EH (cell line): ENCODE measurements around the gene SLC13A5.
"Not testable (repeated sequence)": the region's sequence is repeated elsewhere in the genome, so short reads cannot be mapped to it uniquely, and the experiment has no call there.

Experiments used
- DNase-seq: peaks from one replicate; pipeline ENCODE4 v3.0.0-alpha.2; 2015; ENCODE audit warnings: low read depth

SLC13A5 gene

DNA sequence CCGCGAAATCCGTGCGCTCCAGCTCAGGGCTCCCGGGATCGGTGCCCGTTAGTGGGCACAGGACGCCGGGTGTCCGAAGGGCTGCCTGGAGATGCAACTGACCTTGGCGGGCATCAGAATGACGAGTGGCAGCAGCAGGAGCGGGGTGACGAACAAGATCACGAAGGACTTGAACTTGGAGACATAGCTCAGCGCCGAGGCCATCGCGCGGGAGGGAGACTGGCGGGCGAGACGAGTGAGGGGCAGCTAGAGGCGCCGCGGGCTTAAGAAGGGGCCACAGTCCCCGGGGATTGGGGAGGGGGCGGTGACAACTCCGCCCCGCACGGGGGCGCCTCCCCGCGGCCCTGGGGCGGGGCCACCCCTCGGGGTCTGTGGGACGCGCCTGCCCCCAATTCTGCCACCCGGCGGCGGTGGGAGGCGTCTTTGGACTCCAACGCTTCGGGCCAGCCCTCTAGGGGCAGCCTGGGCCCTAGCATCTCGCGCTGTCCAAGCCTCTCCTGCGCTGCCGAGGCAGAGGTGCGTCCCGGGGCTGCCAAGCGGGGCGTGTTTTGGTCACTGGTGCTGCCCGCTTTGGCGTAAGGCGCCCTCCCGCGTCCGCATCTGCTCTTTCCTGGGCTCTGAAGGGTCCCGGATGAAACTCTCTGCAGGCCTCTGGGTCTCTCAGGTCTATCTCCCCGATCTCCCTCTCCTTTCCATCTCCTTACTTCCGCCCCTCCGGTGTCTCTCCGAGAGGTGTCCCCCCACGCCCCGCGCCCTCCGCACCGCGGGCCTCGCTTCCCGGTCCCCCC lies at the start of gene SLC13A5:
SLC13A5 (minus strand) TSS at position 240 of the 788 bp plus-strand sequence; CDS start at position 204, 36 bp downstream.
- DNase-seq: peak; percentile 30

DNA sequence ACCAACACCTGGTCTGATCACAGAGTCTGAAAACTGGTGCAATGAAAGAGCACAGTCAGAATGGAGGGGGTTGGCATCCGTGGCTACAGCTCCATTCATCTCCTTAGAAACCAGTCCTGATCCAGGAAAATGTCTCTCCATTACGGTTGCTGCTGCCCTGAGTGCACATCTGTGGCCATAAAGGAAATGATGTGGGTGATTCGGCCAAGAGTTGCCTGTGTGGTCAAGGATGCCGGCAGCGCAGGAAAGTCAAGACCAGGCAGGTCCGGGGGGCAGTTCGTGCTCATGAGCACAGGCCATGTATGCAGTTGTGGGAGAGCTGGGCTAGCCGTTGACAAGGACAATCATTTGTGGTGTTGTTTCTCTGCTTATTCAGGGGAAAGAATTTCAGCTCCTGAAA lies 48.6 kb upstream of the SLC13A5 start:
- no peak for DNase-seq

DNA sequence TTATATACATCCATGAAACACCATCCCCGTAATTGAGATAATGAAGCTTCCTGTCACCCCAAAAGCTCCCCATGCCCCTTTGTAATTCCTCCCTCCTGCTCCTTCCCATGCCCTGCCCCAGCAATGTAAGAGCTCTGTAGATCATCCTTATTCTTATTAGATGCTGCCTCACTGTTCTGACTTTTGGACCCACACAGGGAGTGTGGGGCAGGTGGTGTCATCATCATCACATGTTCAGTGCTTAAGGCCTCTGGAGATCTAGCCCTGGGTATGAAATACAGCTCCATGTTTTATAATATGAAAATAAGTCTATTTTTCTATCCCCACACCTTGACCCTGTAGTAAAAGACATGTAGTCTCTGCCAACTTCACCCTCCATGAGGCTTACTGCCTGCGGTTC lies 44.6 kb upstream of the SLC13A5 start:
- DNase-seq: no peak

DNA sequence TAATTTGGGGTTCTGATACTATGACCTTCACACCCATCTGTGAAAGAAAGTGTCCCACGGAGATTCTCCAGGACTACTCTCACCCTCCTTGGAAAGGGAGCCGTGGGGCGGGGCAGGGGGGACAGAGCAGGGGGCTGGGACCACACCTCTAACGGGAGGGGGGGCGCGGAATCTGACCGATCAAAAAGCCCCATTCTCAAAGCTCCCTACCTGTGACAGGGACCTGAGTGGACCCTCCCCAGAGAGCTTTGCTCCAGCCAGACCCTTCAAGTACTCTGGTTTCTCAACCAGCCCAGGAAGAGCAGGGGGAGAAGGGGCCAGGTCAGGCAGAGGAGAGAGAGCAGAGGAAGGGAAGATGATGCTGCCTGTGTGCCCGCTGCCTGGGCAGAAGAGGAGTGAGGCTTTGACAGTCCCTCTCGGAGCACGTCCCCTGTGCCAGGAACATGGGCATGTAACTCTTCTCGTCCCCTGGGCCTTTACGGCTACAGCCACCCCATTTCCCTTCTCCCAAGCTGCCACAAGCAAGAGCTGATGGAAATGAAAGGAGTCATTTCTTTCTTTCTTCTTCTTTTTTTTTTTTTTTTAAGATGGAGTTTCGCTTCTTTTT lies 43.4 kb upstream of the SLC13A5 start:
- DNase-seq: no peak

DNA sequence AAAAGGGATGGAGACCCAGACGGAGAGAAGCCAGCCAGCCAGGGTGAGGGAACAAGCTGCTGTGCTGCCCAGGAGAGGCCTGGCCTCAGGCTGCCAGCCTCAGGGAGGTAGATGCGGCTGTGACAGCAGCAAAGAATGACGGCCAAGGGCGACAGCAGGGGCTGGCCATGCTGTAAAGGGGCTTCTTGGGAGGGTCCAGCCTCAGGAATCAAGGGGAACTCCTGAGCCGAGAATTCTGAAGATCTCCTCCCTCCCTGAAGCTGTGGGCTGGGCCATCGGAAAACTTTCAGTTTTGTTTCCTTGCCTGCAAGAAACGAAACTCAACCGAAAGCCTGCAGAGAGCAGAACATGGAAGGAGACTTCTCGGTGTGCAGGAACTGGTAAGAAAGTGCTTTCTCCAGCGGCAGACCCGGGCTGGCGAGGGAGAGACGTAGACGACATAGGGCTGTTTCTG lies 42.6 kb upstream of the SLC13A5 start, which contains the start of gene XAF1:
XAF1 (plus strand) TSS at position 316 of the 454 bp plus-strand sequence; CDS start at position 349, 33 bp downstream.
- peak; percentile 76 for DNase-seq

DNA sequence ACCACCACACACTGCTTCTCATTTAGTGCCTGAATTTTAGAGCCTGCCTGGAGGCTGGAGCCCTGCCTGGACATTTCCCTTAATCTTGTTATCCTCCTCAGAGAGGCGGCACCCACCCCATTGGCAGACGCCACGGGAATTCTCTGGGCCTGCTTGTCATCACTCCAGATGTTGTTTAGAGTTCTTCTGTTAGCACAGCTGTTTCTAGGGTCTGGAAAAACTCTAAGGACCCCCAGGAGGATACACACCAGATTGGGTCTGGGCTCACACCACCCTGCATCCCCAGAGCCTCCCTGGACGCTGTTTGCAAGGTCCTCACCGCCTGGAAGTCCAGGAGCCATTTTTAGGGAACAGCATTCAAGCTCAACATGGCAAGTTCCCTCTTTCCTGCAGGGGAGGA lies 42.1 kb upstream of the SLC13A5 start:
- peak; percentile 43 for DNase-seq

DNA sequence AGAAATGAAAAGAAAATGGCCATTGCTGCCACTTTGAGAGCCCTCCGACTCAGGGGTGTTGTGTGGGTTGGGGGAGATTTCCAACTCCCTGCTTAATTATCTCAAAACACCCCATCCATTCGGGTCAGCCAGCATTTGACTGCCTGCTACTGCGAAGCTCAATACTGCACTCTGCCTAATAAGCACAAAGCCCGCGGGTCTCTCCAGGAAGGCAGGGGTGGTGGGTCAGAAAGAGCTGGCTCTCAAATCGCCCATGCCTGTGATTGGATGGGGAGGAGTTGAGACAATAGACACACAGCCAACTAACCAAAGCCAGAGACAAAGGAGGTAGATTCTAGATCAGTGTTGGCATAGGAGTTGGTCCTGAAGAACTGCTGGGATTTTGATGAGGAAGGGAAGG lies 40.4 kb upstream of the SLC13A5 start:
- peak; percentile 15 for DNase-seq

DNA sequence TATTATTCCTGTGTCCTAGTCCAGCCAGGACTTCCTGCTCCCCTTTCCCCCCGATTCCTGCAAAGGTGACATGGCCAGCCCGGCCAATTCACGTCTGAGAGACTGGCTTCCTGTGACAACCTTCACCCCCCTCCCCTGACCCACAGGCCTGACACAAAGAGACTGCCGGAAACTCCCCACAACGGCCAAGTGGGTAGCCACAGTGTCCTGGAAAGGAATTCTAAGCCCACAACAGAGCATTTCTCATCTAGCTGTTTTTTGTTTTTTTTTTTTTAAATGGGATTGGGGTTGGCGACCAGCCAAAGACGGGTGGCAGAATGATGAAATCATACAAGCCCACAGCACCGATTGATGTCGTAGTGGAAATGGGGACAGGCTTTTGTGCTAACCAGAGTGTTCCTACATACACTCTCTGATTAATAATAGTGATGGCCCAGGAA lies 39.9 kb upstream of the SLC13A5 start:
- peak; percentile 96 for DNase-seq

DNA sequence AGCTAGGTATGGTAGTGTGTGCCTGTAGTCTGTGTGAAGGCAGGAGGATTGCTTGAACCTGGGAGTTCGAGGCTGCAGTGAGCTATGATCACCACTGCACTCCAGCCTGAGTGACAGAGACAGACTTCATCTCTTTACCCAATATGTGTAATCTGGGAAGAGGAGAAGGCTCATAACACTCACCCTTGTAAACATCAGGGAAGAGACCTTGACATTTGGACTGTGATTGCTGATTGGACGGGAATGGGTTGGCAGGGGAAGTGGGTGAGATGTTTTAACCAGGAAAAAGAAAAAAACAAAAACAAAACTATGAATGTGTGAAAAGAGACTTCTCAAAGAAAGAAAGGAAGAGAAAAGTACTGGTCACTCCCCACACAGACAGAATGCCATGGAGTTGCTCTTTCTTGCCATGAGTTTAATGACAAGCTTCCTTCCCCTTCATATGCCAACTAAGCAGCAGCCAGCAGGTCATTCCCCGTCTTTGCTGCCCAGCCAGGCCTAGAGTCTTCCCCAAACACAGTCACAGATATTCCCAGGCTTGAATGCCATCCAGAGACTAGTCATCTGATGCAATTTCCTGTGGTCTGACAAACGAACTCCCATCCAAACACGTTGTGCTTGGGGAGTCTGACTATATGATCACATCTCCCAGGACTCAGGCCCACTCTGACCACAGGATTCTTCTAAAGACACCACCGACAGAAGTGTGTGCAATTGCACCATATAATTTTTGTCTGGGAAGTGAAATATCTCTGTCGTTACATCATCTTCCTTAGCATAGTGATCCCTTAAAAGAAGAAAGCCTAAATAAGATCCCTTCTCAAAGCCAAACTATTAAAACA lies 39.1 kb upstream of the SLC13A5 start:
- DNase-seq: peak; percentile 100

DNA sequence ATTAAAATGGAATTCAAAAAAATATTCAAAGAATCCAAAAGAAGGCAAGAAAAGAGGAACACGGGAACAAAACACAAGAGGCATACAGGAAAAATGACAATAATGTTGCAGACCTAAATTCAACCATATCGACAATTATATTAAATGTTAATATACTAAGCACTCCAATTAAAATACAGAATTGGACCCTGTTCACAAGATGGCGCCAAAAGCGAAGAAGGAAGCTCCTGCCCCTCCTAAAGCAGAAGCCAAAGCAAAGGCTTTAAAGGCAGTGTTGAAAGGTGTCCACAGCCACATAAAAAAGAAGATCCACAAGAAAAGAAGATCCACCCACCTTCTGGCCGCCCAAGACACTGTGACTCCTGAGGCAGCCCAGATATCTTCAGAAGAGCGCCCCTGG lies 36.4 kb upstream of the SLC13A5 start:
- peak; percentile 49 for DNase-seq

DNA sequence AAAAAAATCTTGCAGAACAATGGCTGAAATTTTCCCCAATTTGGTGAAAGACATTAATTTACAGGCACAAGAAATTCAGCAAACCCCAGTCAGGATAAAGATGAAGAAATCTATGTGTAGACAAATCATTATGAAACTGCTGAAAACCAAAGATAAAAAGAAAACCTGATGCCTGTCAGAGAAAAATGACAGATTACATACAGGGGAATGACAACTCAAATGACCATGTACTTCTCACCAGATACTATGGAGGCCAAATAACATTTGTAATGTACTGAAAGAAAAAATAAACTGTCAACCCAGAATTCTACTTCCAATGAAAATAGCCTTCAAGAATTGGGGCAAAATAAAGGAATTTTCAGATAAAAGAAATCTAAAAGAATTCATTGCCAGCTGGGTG lies 35.4 kb upstream of the SLC13A5 start:
- DNase-seq: no peak

DNA sequence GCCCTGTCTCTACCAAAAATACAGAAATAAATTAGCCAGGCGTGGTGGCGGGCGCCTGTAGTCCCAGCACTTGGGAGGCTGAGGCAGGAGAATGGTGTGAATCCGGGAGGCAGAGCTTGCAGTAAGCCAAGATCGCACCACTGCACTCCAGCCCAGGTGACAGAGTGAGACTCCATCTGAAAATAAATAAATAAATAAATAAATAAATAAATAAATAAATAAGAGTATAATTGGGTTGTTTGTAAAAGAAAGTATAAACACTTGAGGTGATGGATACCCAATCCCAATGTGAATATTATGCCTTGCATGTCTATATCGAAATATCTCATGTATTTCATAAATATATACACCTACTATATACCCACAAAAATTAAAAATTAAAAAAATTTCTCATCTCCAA lies 33.5 kb upstream of the SLC13A5 start:
- DNase-seq: not testable (repeated sequence)

DNA sequence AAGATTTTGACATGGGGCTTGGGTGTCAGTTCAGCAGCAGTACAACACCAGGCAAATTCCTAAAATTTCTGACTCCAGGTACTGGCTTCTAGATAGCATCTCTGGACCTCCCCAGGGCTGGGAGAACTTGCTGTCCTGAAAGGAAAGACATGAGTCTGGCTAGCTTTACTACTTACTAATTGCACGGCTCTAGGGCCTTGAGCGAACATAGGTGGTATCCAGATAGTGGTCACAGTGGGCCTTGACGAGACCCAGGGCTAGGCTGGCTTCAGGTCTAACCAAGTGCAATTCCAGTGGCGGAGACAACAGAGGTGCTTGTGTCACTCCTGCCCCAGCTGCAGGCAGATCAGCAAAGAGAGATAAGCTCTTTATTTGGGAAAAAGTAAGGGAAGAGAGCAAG lies 16.4 kb upstream of the SLC13A5 start:
- DNase-seq: no peak

DNA sequence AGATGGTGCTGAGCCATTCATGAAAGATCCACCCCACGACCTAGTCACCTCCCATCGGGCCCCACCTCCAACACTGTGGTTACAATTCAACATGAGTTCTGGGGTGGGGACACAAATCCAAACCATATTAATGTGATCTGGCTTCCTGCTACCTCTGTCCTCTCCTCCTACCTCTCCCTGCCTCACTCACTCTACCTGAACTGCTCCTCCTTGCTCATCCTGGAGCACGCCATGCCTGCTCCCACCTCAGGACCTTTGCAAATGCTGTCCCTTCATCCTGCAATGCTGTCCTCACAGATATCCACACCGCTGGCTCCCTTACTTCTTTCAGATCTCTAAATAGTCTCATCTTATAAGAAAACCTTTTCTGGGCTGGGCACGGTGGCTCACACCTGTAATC lies 10.8 kb upstream of the SLC13A5 start:
- DNase-seq: no peak

DNA sequence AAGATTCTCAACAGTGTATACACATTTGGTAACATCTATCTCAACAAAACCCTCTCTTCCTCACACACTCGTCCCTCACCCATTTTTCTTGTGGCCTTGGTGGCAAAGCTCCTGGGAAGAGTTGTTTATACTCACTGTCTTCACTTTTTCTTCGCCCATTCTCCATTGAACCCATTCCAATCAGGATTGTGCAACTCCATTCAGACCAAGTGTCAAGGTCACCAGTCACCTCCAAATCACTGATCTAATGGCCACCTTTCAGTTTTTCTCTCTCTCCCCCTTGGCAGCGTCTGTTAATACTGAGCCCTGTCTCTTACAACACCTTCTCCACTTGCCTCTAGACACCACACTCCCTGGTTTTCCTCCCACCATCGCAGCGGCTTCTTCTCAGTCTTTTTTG lies 8.6 kb upstream of the SLC13A5 start:
- DNase-seq: no peak

DNA sequence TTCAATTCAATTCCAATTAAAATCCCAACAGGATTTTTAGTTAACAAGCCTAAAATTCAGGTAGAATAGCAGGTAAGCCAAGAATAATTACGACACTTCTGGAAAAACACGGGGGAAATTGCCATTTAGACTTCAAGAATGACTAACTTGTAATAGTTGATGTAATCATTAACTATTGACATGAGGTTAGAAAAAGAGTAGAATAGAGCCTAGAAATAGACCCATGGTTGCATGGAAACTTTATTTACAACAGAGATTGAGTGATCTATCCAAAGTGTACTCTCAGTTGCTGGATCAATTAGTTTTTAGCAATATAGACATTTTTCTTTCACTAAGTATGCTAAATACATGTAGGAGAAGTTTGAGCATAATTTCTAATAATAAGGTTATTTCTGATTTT lies 3.6 kb upstream of the SLC13A5 start:
- no peak for DNase-seq

DNA sequence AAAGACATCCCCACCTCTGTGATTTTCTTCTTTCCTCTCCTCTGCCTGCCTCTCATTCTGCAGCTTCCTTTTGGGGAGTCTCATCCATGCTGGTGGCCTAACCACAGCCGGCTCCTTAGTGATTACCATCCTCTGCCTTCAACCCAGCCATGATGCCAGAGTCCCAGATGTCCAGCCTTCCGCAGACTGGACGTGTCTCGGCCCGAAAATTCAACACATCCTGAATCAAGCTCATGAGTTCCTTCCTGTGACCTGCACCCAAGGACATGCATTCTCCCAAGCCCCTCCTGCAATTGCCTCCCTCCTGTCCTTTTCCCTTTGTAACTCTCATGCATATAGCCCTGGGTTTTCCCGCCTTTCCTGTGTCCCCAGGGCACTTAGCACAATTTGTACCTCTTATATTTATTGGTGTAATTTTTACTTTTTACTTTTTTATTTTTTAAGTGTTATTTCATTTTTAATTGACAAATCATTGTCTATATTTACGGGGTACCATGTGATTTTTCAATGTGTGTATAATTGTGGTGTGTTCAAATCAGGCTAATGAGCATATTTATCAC lies 1.2 kb upstream of the SLC13A5 start:
- no peak for DNase-seq

DNA sequence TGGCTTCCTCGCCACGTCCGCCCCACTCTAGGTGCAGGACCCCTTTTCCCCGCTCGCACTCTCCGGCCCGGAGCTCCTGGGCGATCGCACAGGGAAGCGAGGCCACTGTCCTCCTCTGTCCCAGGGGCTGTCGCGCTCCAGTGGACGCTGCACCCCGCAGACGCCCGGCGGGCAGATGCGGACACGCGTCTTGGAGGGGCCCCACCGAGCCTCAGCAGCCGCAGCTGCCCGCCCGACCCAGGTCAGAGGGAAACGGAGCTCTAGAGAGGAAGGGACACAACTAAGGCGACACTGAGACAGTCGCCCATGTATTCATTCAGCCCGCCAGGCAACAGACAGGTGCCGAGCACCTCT lies 726 bp upstream of the SLC13A5 start:
- DNase-seq: no peak

DNA sequence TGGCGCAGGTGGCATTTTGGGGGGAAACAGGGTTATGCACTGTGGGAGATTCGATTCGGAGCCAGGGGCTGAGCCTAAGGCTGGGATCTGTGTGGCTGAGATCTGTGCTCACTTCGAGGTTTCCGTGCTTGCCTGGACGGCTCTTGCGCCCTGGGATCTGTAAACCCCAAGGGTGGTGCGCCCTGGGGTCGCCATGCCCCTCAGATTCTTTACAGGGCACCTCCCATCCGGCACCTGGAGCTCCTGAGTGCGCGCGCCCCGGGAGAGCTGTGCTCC lies 377 bp downstream of the SLC13A5 start:
- DNase-seq: no peak

DNA sequence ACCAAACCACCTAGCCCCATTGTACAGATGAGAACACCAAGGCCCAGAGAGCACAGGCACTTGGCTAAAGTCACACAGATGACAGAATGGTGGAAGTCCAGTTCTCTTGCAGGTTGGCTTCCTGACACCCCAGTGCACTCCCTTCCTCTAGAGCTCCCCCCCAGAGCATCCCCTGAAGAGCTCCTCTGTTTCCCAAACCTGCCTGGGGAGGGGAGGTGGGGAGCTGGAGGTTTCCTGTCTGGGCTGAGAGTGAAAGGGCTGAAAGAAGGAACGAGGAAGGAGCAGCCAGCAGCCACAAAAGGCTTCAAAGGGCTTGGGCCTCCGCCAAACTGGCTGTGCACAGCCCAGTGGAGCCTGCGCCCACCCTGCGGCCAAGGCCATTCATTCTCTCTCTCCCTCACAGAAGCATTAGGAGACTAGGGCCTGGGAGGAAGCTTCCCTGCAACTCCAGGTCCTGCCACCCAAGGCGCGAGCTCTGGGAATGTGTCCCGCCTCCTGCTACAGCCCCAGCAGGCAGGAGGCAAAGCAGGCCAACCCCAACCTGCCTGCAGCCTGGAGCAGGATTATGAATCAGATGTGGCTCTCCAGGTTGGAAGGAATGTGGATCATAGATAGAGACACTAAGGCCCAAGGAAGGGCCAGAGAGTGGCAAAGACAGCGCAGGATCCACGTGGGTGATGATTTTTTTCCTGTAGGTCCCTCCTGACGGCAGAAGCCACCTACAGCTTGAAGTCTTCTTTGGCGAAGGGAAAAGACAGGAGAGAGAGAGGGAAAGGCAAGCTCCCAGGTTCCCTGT lies 913 bp downstream of the SLC13A5 start:
- DNase-seq: peak; percentile 3

DNA sequence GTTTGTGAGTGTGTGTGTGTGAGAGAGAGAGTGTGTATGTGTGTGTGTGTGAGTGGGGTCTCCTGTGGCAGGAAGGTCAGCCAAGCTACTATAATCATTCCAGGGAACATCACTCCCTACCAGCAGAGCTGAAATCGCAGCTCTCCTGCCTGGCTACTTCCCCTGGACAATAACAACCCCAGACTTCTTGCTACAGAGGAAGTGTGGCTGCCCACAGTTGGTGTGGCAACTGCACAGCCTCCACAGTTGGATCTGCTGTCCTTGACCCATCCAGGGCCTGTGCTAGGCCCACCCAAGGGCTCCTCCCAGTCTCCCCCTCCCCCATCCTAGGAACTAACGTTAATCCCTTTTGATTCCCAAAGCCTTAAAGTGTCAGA lies 1.5 kb downstream of the SLC13A5 start:
- DNase-seq: no peak
